Effector memory CD4-positive, alpha-beta T cell (primary cell): ENCODE results near the gene KIF25.
"Not testable (repeated sequence)": the region's sequence is repeated elsewhere in the genome, so short reads cannot be mapped to it uniquely, and the experiment has no call there.

ENCODE experiments used
- DNase-seq, 3 donors: peaks; one replicate each; pipeline ENCODE4 v3.0.0-alpha.2; 2020
- H3K27ac ChIP-seq: 2 replicates; pipeline ENCODE4 v1.7.0; 2013; ENCODE audit warnings: mild to moderate bottlenecking, low read length, moderate library complexity; ENCODE audit not compliant: insufficient read depth, poor library complexity, severe bottlenecking
- H3K27me3 ChIP-seq: replicated peaks from 2 replicates; pipeline ENCODE4 v1.7.0; 2013; ENCODE audit warnings: mild to moderate bottlenecking, low read length; ENCODE audit not compliant: insufficient read depth, control insufficient read depth, poor library complexity, severe bottlenecking
- H3K36me3 ChIP-seq: 2 replicates; pipeline ENCODE4 v1.7.0; 2013; ENCODE audit warnings: mild to moderate bottlenecking, low read length, moderate library complexity; ENCODE audit not compliant: control insufficient read depth, insufficient read depth
- H3K4me1 ChIP-seq: 2 replicates; pipeline ENCODE4 v1.7.0; 2013; ENCODE audit warnings: low read length, mild to moderate bottlenecking; ENCODE audit not compliant: control insufficient read depth, insufficient read depth, poor library complexity, severe bottlenecking
- H3K4me3 ChIP-seq: 2 replicates; pipeline ENCODE4 v1.7.0; 2013; ENCODE audit warnings: low read length, low read depth, mild to moderate bottlenecking; ENCODE audit not compliant: insufficient read depth, poor library complexity, severe bottlenecking
- H3K9me3 ChIP-seq: 2 replicates; pipeline ENCODE4 v1.7.0; 2013; ENCODE audit warnings: mild to moderate bottlenecking, low read length, moderate library complexity; ENCODE audit not compliant: control insufficient read depth

The KIF25 gene

GRCh38 chr6:168064226-168064807, 66.8 kb downstream of the KIF25 start:
- H3K9me3 ChIP-seq: no peaks in the 10 kb centered on the region
- H3K4me3 ChIP-seq: no peak overlapping the region
- no peaks in the 10 kb centered on the region for H3K36me3 ChIP-seq
- H3K4me1 ChIP-seq: no peaks in the 10 kb centered on the region
- no peak for DNase-seq
- H3K27ac ChIP-seq: no peak overlapping the region
- no peaks in the 10 kb centered on the region for H3K27me3 ChIP-seq

- no peak for DNase-seq
- H3K4me3 ChIP-seq: no peak overlapping the region
- no peaks in the 10 kb centered on the region for H3K9me3 ChIP-seq
- no peaks in the 10 kb centered on the region for H3K36me3 ChIP-seq
- no peak overlapping the region for H3K27ac ChIP-seq
- no peaks in the 10 kb centered on the region for H3K27me3 ChIP-seq
- H3K4me1 ChIP-seq: no peaks in the 10 kb centered on the region
These were observed 69.7 kb downstream of the KIF25 start for GRCh38 chr6:168067081-168067759.

- no peaks in the 10 kb centered on the region for H3K36me3 ChIP-seq
- no peaks in the 10 kb centered on the region for H3K9me3 ChIP-seq
- DNase-seq: no peak
- H3K27ac ChIP-seq: no peak overlapping the region
- no peaks in the 10 kb centered on the region for H3K27me3 ChIP-seq
- no peaks in the 10 kb centered on the region for H3K4me1 ChIP-seq
- H3K4me3 ChIP-seq: no peak overlapping the region
These were observed 73.3 kb downstream of the KIF25 start for GRCh38 chr6:168070804-168071203.

- no peaks in the 10 kb centered on the region for H3K9me3 ChIP-seq
- no peak overlapping the region for H3K4me3 ChIP-seq
- H3K27me3 ChIP-seq: no peaks in the 10 kb centered on the region
- no peak overlapping the region for H3K27ac ChIP-seq
- no peaks in the 10 kb centered on the region for H3K36me3 ChIP-seq
- DNase-seq: no peak
- H3K4me1 ChIP-seq: no peaks in the 10 kb centered on the region
These were observed 74.1 kb downstream of the KIF25 start for GRCh38 chr6:168071620-168072019.

GRCh38 chr6:168072261-168072660, 74.8 kb downstream of the KIF25 start:
- Histone ChIP-seq H3K4me3 (no peak overlapping the region), H3K27me3 (no peaks in the 10 kb centered on the region), H3K36me3 (no peaks in the 10 kb centered on the region), H3K4me1 (no peaks in the 10 kb centered on the region), H3K9me3 (no peaks in the 10 kb centered on the region), H3K27ac (no peak overlapping the region)
- no peak for DNase-seq

GRCh38 chr6:168072730-168073129, 75.3 kb downstream of the KIF25 start:
- Histone ChIP-seq H3K36me3 (no peaks in the 10 kb centered on the region), H3K27me3 (no peaks in the 10 kb centered on the region), H3K4me3 (no peak overlapping the region), H3K27ac (no peak overlapping the region), H3K9me3 (no peaks in the 10 kb centered on the region), H3K4me1 (no peaks in the 10 kb centered on the region)
- DNase-seq: no peak

GRCh38 chr6:168073937-168074730, 76.7 kb downstream of the KIF25 start:
- Histone ChIP-seq H3K4me1 (no peaks in the 10 kb centered on the region), H3K36me3 (no peaks in the 10 kb centered on the region), H3K4me3 (no peak overlapping the region), H3K9me3 (no peaks in the 10 kb centered on the region), H3K27ac (no peak overlapping the region), H3K27me3 (no peaks in the 10 kb centered on the region)
- DNase-seq: no peak

- no peak for DNase-seq
- no peaks in the 10 kb centered on the region for H3K36me3 ChIP-seq
These were observed 77.7 kb downstream of the KIF25 start for GRCh38 chr6:168075216-168075615.

GRCh38 chr6:168075787-168076202, 78.3 kb downstream of the KIF25 start:
- H3K9me3 ChIP-seq: no peaks in the 10 kb centered on the region
- H3K27me3 ChIP-seq: no peaks in the 10 kb centered on the region
- no peak overlapping the region for H3K27ac ChIP-seq
- no peaks in the 10 kb centered on the region for H3K4me1 ChIP-seq
- H3K4me3 ChIP-seq: no peak overlapping the region
- no peak for DNase-seq
- H3K36me3 ChIP-seq: no peaks in the 10 kb centered on the region

More at GRCh38 chr6:168075216-168075615, 77.7 kb downstream of the KIF25 start:
- H3K4me1 ChIP-seq: no peaks in the 10 kb centered on the region
- H3K27me3 ChIP-seq: no peaks in the 10 kb centered on the region
- H3K4me3 ChIP-seq: no peak overlapping the region
- no peaks in the 10 kb centered on the region for H3K9me3 ChIP-seq
- no peak overlapping the region for H3K27ac ChIP-seq

GRCh38 chr6:168077401-168077800, 79.9 kb downstream of the KIF25 start:
- not testable (repeated sequence) for H3K36me3 ChIP-seq, H3K27me3 ChIP-seq, H3K4me3 ChIP-seq, H3K4me1 ChIP-seq, DNase-seq, H3K27ac ChIP-seq, H3K9me3 ChIP-seq
